NCI-H2107 treated with DMSO at 0.1 percent for 48 hours (cell line): ENCODE data around the gene DNAI1.
A peak's percentile ranks its signal among the peaks of the same experiment; 100 is the strongest.
"Not testable (repeated sequence)": the region's sequence is repeated elsewhere in the genome, so short reads cannot be mapped to it uniquely, and the experiment has no call there.

Experiments
- DNase-seq: peaks from one replicate; lab custom pipeline; 2025; ENCODE audit not compliant: unreplicated experiment; lab: John Stamatoyannopoulos, UW

Gene DNAI1

GRCh38 chr9:34450644-34451043 is 8.0 kb upstream of the DNAI1 start:
- DNase-seq, result no peak

DNA sequence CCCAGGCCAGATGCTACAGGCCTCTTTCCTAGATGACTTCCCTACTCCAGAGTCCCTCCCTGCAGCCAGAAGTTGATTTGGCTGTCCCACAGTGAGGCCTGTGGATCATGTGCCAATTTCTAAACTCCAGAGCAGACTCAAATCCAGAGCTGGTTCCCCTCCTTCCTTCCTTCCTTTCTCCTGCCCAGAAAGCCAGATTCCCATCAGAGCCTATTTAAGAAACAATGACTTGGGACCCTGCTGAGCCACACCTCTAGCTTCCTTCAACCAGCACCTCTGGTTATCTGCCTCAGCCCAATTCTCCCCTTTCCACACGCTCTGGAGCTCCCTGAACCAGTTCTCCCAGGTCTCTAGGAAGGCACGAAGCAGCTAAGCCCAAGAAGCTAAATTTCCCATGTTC is 7.5 kb upstream of the DNAI1 start:
- DNase-seq, result no peak

- no peak for DNase-seq
Observed at GRCh38 chr9:34451545-34451944, 7.1 kb upstream of the DNAI1 start.

- no peak for DNase-seq
Observed at GRCh38 chr9:34452568-34452967, 6.0 kb upstream of the DNAI1 start.

- DNase-seq, result no peak
Observed at GRCh38 chr9:34454571-34455065, 4.0 kb upstream of the DNAI1 start.

DNA sequence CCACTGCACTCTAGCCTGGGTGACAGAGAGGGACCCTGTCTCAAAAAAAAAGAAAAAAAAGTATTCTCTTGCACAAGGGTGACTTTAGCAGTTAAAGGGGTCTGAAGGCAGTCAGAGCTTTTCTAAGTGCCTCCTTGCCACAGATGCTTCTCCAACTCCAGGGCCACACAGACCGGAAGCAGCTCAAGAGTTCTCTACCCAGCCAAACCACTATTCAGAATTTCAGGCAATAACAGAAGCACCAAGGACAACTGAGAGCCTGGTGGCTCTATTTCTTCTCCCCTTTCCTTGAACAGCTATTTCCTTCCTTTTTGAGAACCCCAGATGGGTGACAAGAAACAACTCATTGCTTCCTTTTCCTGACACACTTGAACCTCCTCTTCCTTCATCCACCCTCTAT is 2.5 kb upstream of the DNAI1 start:
- no peak for DNase-seq

GRCh38 chr9:34456746-34457145 is 1.9 kb upstream of the DNAI1 start:
- no peak for DNase-seq

DNA sequence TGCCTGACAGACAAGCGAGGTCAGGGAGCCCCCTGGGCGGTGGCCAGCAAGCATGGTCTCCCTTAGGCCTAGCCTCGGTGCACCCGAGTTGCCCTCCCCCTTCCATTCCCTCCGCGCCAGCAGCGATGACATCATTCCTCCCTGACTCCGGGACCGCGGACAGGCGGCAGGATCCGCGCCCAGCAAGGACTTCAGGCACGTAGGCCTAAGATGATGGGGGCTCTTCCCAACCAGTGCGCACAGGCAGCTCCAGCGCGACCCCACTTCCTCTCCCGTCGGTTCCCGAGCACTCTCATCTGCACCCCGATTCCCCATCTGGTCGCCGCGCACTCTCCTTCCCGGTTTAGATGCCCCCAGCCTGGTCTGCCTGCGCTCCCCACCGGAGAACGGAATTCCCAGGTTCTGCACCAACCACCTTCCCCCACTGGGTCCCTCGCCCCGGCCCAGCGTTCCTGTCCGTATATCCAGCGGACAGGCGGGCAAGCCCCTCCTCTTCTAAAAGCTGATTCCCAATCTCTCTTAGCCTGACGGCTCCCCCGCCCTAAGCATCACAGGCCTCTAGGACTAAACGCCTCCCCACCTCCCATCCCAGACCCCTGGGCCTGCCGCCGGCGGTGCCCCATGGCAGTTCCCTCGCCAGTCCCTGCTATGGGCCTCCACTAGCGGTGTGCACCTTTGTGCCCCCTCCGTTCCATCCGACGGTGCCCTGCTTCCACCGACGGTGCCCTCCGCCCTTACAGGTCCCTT is 1.2 kb upstream of the DNAI1 start:
- peak; percentile 54 for DNase-seq

DNA sequence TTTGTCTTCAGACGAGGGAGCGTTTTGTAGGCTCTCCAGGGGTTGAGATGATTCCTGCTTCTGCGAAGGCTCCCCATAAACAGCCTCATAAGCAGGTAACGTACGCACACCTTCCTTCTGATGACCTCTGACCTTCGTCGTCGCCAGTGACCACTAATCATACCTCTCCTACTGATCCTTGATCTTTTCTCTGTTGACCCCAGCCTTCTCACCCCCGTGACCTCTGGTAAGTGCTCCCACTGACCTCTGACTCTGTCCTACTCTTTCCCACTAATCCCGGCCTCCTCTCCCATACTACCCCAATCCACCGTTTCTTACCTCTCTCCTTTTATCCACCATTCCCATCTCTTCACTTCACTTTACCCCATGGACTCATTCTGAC is 345 bp downstream of the DNAI1 start:
- no peak for DNase-seq

DNA sequence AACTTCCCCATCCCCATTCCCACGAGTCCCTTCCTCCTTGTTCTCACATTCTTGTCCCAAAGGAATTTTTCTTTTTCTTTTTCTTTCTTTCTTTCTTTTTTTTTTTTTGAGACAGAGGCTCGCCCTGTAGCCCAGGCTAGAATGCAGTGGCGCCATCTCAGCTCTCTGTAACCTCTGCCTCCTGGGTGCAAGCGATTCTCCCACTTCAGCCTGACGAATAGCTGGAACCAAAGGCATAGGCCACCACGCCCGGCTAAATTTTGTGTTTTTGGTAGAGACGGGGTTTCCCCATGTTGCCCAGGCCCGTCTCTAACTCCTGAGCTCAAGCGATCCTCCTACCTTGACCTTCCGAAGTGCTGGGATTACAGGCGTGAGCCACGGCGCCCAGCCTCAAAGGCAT is 751 bp downstream of the DNAI1 start:
- DNase-seq, result no peak

GRCh38 chr9:34459941-34460340 is 1.3 kb downstream of the DNAI1 start:
- DNase-seq, result no peak

DNA sequence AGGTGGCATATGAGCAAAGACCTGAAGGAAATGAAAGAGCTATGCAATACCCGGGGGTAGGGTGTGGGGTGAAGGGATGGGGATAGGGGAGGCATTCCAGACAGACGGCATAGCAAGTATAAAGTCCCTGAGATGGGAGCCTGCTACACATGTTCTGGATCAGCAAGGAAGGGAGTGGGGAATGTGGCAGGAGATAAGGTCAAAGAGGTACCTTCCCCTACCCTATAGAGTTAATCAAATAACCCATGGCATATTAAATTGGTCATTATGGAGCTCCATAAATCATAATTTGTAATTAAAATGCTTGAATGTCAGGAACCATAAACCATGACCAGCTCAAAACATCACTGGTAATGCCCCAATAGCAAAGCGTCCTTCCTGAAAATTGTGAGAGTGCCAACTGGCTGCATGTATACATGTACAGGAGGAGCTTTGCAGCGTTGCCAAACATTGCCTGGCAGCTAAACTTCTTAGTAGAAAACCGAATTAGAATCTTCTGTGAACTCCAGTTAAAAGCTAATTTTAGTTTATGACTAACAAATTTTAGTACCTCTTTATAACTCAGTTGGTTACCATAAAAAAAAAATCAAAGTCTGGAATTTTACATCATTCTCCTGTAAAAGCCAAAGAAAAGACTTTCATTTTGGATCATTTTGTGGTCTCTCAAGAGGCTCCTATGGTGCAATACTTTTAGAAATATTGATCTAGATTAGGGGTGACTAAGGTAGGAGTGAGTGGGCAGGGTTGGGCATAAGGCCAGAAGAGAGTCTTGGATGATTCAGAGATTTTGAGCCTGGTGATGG is 4.7 kb downstream of the DNAI1 start:
- DNase-seq, result no peak

GRCh38 chr9:34463901-34464232 is 5.3 kb downstream of the DNAI1 start:
- no peak for DNase-seq

GRCh38 chr9:34464571-34464970 is 6.0 kb downstream of the DNAI1 start:
- no peak for DNase-seq

DNA sequence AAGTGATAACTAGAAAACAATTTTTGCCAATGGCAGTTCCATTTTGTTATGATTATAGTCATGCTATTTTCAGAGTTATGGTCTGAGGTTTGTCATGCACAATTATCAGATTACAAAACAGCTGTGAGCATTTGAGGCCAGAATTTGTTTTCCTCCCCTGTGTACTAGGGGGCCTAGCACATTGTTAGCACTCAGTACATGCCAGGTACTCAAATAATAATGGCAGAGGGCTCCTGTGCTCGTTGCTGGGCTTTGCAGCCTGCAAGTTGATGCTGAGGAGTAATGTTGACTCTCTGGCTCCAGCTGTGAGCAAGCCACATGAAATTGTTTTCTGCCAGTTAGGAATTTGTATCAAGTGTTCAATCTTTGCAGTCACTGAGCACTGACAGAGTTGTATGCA is 6.9 kb downstream of the DNAI1 start:
- peak; percentile 68 for DNase-seq

- DNase-seq, result peak; percentile 41
Observed at GRCh38 chr9:34475097-34475496, 16.5 kb downstream of the DNAI1 start.

DNA sequence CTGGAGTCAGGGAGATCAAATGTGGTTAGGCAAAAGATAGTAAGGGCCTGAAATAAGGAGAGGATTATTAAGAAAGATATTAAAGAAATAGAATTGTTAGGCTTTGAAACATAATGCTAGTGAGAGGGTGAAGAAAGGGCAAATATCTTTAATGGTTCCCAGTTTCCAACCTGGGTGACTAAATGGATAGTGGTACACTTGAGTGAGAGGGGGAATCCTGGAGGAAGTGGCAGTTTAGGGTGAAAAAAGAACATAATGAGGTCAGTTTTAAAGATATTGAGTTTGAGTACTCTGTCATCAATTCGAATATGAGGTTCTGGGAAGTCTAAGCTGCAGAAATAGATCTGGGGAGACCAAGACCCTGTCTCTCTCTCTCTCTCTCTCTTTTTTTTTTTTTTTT is 18.9 kb downstream of the DNAI1 start:
- DNase-seq, result no peak

- peak; percentile 93 for DNase-seq
Observed at GRCh38 chr9:34479431-34479866, 20.8 kb downstream of the DNAI1 start.

- DNase-seq, result not testable (repeated sequence)
Observed at GRCh38 chr9:34481620-34482019, 23.0 kb downstream of the DNAI1 start.

DNA sequence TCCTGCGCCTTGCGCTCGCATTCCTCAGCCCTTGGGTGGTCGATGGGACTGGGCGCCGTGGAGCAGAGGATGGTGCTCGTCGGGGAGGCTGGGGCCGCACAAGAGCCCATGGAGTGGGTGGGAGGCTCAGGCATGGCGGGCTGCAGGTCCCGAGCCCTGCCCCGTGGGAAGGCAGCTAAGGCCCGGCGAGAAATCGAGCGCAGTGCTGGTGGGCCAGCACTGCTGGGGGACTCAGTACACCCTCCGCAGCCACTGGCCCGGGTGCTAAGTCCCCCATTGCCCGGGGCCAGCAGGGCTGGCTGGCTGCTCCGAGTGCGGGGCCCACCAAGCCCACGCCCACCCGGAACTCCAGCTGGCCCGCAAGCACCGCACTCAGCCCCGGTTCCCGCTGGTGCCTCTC is 24.1 kb downstream of the DNAI1 start:
- not testable (repeated sequence) for DNase-seq

GRCh38 chr9:34484678-34485077 is 26.1 kb downstream of the DNAI1 start:
- DNase-seq, result no peak

- no peak for DNase-seq
Observed at GRCh38 chr9:34485822-34486221, 27.2 kb downstream of the DNAI1 start.
